OCI-LY1 (cell line): Measurements from ENCODE around the gene EVC2.

Experiments used
- H2AFZ ChIP-seq: fragments of 200-600 bp; sonication (generic), shearing (Covaris generic); 2 replicates; pipeline ENCODE4 v1.6.0; 2014; ENCODE audit warnings: antibody characterized with exemption, mild to moderate bottlenecking, low read length
- H3F3A ChIP-seq: fragments of 200-600 bp; sonication (generic), shearing (Covaris generic); 2 replicates; pipeline ENCODE4 v1.6.0; 2014; ENCODE audit warnings: mild to moderate bottlenecking, antibody characterized with exemption, low read length, moderate library complexity; ENCODE audit not compliant: insufficient read depth
- H3K27ac ChIP-seq: fragments of 200-600 bp; sonication (generic); 2 replicates; pipeline ENCODE4 v1.5.1; 2014; ENCODE audit warnings: low read length, mixed run types, mild to moderate bottlenecking, low read depth; ENCODE audit not compliant: poor library complexity, severe bottlenecking
- H3K27me3 ChIP-seq: fragments of 200-600 bp; sonication (generic); 2 replicates; pipeline ENCODE4 v1.6.0; 2014; ENCODE audit warnings: antibody characterized with exemption, mild to moderate bottlenecking, low read length, moderate library complexity; ENCODE audit not compliant: insufficient read depth
- H3K36me3 ChIP-seq: fragments of 200-600 bp; sonication (generic); 2 replicates; pipeline ENCODE4 v1.6.1; 2014; ENCODE audit warnings: mild to moderate bottlenecking, antibody characterized with exemption, low read length, moderate library complexity, mixed read lengths; ENCODE audit not compliant: insufficient read depth
- H3K4me1 ChIP-seq: fragments of 200-600 bp; sonication (generic); 2 replicates; pipeline ENCODE4 v1.5.1; 2014; ENCODE audit warnings: mild to moderate bottlenecking, low read length, moderate library complexity; ENCODE audit not compliant: insufficient read depth, severe bottlenecking
- H3K4me2 ChIP-seq: fragments of 200-600 bp; sonication (generic), shearing (Covaris generic); 2 replicates; pipeline ENCODE4 v1.6.1; 2014; ENCODE audit warnings: low read length
- H3K4me3 ChIP-seq: fragments of 200-600 bp; sonication (generic); 2 replicates; pipeline ENCODE4 v1.5.1; 2014; ENCODE audit warnings: low read length, low read depth, mild to moderate bottlenecking, mixed read lengths; ENCODE audit not compliant: poor library complexity, severe bottlenecking
- H3K79me2 ChIP-seq: fragments of 200-600 bp; shearing (Covaris generic); 2 replicates; pipeline ENCODE4 v1.6.1; 2016; ENCODE audit warnings: mixed run types, low read length, mixed read lengths; ENCODE audit not compliant: insufficient read depth
- H3K9ac ChIP-seq: fragments of 200-600 bp; sonication (generic), shearing (Covaris generic); 2 replicates; pipeline ENCODE4 v1.6.1; 2014; ENCODE audit warnings: mild to moderate bottlenecking, low read length, mixed read lengths
- H3K9me2 ChIP-seq: fragments of 200-600 bp; sonication (generic), shearing (Covaris generic); 2 replicates; pipeline ENCODE4 v1.6.1; 2014; ENCODE audit warnings: low read depth, mild to moderate bottlenecking, low read length, mixed read lengths
- H3K9me3 ChIP-seq: fragments of 200-600 bp; shearing (Covaris generic); 2 replicates; pipeline ENCODE4 v1.6.1; 2014; ENCODE audit warnings: low read length, mixed read lengths
- H4K20me1 ChIP-seq: fragments of 200-600 bp; sonication (generic), shearing (Covaris generic); 2 replicates; pipeline ENCODE4 v1.6.0; 2016; ENCODE audit warnings: mild to moderate bottlenecking, low read length; ENCODE audit not compliant: insufficient read depth
- EZH2 ChIP-seq: fragments of 200-600 bp; sonication (generic), shearing (Covaris generic); IDR thresholded peaks from 2 replicates; pipeline ENCODE4 v1.8.0; 2017; ENCODE audit warnings: borderline replicate concordance, mixed run types, mild to moderate bottlenecking, antibody characterized with exemption, low read length, moderate library complexity, mixed read lengths
- TF ChIP-seq, protein P1 (sequence below): fragments of 200-600 bp; sonication (generic), shearing (Covaris generic); IDR thresholded peaks from 2 replicates; pipeline ENCODE4 v1.5.1; 2017; ENCODE audit warnings: mild to moderate bottlenecking, antibody characterized with exemption, low read length, moderate library complexity, mixed read lengths

EVC2 gene

GRCh38 chr4:5656415-5656814 lies 51.9 kb downstream of the EVC2 start:
- Histone ChIP-seq H2AFZ (no peak overlapping the region), H3K36me3 (peaks cover 20% of the 10 kb centered on the region), H3K4me2 (no peak overlapping the region), H3K27me3 (no peaks in the 10 kb centered on the region), H3K9ac (no peak overlapping the region), H3K9me3 (no peaks in the 10 kb centered on the region), H3K9me2 (no peaks in the 10 kb centered on the region), H3K79me2 (no peaks in the 10 kb centered on the region), H3K4me1 (no peaks in the 10 kb centered on the region), H3F3A (no peaks in the 10 kb centered on the region), H3K27ac (no peak overlapping the region), H3K4me3 (no peak overlapping the region), H4K20me1 (no peaks in the 10 kb centered on the region)
- TF ChIP-seq, protein P1, sequence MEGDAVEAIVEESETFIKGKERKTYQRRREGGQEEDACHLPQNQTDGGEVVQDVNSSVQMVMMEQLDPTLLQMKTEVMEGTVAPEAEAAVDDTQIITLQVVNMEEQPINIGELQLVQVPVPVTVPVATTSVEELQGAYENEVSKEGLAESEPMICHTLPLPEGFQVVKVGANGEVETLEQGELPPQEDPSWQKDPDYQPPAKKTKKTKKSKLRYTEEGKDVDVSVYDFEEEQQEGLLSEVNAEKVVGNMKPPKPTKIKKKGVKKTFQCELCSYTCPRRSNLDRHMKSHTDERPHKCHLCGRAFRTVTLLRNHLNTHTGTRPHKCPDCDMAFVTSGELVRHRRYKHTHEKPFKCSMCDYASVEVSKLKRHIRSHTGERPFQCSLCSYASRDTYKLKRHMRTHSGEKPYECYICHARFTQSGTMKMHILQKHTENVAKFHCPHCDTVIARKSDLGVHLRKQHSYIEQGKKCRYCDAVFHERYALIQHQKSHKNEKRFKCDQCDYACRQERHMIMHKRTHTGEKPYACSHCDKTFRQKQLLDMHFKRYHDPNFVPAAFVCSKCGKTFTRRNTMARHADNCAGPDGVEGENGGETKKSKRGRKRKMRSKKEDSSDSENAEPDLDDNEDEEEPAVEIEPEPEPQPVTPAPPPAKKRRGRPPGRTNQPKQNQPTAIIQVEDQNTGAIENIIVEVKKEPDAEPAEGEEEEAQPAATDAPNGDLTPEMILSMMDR, result no peak
- no peak for TF ChIP-seq EZH2

GRCh38 chr4:5654791-5655190 lies 53.6 kb downstream of the EVC2 start:
- Histone ChIP-seq H3K79me2 (no peaks in the 10 kb centered on the region), H3K4me3 (no peak overlapping the region), H2AFZ (no peak overlapping the region), H3K36me3 (0 out of 2 replicates have a peak, but pooled peaks cover 16% of the 10 kb centered on the region), H3K9me3 (no peaks in the 10 kb centered on the region), H3K27me3 (no peaks in the 10 kb centered on the region), H3K4me2 (no peak overlapping the region), H3K27ac (no peak overlapping the region), H3F3A (no peaks in the 10 kb centered on the region), H3K4me1 (no peaks in the 10 kb centered on the region), H4K20me1 (no peaks in the 10 kb centered on the region), H3K9me2 (no peaks in the 10 kb centered on the region), H3K9ac (no peak overlapping the region)
- TF ChIP-seq, protein P1, result no peak
- TF ChIP-seq EZH2, result no peak

GRCh38 chr4:5651089-5651488 lies 57.3 kb downstream of the EVC2 start:
- TF ChIP-seq EZH2, result no peak
- TF ChIP-seq, protein P1, result no peak
- Histone ChIP-seq H2AFZ (no peak overlapping the region), H3K36me3 (peaks cover 26% of the 10 kb centered on the region; the same call in 1 of the 2 replicates), H3F3A (no peaks in the 10 kb centered on the region), H3K4me1 (no peaks in the 10 kb centered on the region), H4K20me1 (no peaks in the 10 kb centered on the region), H3K4me3 (no peak overlapping the region), H3K9ac (no peak overlapping the region), H3K4me2 (no peak overlapping the region), H3K9me3 (no peaks in the 10 kb centered on the region), H3K9me2 (no peaks in the 10 kb centered on the region), H3K79me2 (no peaks in the 10 kb centered on the region), H3K27ac (no peak overlapping the region), H3K27me3 (no peaks in the 10 kb centered on the region)
